Breast epithelium (tissue), 3 donors: ENCODE data around the gene CLN6.

Source experiments
- POLR2A ChIP-seq: fragments of 450-650 bp; IDR thresholded peaks from one replicate; pipeline ENCODE4 v1.6.1; 2016; ENCODE audit warnings: antibody characterized with exemption, mild to moderate bottlenecking, moderate library complexity
- TF ChIP-seq, protein P1 (sequence below), 3 donors: fragments of 450-650 bp; IDR thresholded peaks; one replicate each; pipeline ENCODE4 v1.5.1; 2016 to 2017; ENCODE audit warnings: antibody characterized with exemption in 3 of 3, mild to moderate bottlenecking in 3 of 3, moderate library complexity in 3 of 3

DNA sequence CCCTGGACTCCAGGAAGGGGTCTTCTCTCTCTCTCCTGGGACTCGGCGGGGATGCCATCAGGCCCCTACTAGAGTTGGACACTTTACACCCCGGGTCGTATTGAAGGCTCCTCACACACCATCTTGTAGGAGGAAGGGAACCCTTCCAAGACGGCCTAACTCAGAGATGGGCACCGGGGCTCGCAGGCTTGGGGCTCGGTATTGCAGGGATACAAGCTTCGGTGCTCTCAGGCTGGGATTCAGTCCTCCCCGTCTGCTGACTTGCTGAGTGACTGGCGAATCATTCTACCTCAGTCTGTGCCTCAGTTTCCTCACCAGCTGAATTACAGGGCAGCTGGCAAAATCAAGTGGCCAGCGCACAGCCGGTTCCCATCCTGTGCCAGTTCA lies 24.0 kb downstream of the CLN6 start:
- TF ChIP-seq, protein P1, sequence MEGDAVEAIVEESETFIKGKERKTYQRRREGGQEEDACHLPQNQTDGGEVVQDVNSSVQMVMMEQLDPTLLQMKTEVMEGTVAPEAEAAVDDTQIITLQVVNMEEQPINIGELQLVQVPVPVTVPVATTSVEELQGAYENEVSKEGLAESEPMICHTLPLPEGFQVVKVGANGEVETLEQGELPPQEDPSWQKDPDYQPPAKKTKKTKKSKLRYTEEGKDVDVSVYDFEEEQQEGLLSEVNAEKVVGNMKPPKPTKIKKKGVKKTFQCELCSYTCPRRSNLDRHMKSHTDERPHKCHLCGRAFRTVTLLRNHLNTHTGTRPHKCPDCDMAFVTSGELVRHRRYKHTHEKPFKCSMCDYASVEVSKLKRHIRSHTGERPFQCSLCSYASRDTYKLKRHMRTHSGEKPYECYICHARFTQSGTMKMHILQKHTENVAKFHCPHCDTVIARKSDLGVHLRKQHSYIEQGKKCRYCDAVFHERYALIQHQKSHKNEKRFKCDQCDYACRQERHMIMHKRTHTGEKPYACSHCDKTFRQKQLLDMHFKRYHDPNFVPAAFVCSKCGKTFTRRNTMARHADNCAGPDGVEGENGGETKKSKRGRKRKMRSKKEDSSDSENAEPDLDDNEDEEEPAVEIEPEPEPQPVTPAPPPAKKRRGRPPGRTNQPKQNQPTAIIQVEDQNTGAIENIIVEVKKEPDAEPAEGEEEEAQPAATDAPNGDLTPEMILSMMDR (IDR thresholded peaks at IDR 0.05) = no peak
- no peak for TF ChIP-seq POLR2A
